Activated gamma-delta T cell treated with anti-CD3 and anti-CD28 coated beads, Interleukin-2, amount 50 U/mL, for 16 hours (primary cell): ENCODE measurements around the gene ADD2.
"Not testable (repeated sequence)": the region's sequence is repeated elsewhere in the genome, so short reads cannot be mapped to it uniquely, and the experiment has no call there.

Experiments used
- DNase-seq: peaks from one replicate; pipeline ENCODE4 v3.0.0-alpha.2; 2020; ENCODE audit warnings: low read depth

ADD2 gene

GRCh38 chr2:70748002-70748784 lies 19.8 kb downstream of the ADD2 start:
- DNase-seq, result no peak

GRCh38 chr2:70747284-70747683 lies 20.7 kb downstream of the ADD2 start:
- no peak for DNase-seq

- no peak for DNase-seq
Measured at GRCh38 chr2:70746094-70746974, 21.7 kb downstream of the ADD2 start.

GRCh38 chr2:70745276-70745825 lies 22.6 kb downstream of the ADD2 start:
- no peak for DNase-seq

GRCh38 chr2:70744397-70744796 lies 23.6 kb downstream of the ADD2 start:
- DNase-seq, result no peak

GRCh38 chr2:70743677-70744076 lies 24.3 kb downstream of the ADD2 start:
- no peak for DNase-seq

- no peak for DNase-seq
Measured at GRCh38 chr2:70743068-70743467, 24.9 kb downstream of the ADD2 start.

- not testable (repeated sequence) for DNase-seq
Measured at GRCh38 chr2:70739492-70739891, 28.5 kb downstream of the ADD2 start.

GRCh38 chr2:70738159-70738558 lies 29.8 kb downstream of the ADD2 start:
- DNase-seq, result no peak

- DNase-seq, result no peak
Measured at GRCh38 chr2:70735071-70735470, 32.9 kb downstream of the ADD2 start.

GRCh38 chr2:70733646-70734180 lies 34.3 kb downstream of the ADD2 start:
- no peak for DNase-seq

- no peak for DNase-seq
Measured at GRCh38 chr2:70732766-70733645, 35.0 kb downstream of the ADD2 start.

- DNase-seq, result no peak
Measured at GRCh38 chr2:70730730-70731129, 37.3 kb downstream of the ADD2 start.

GRCh38 chr2:70729647-70730046 lies 38.4 kb downstream of the ADD2 start:
- DNase-seq, result no peak

GRCh38 chr2:70728128-70728527 lies 39.9 kb downstream of the ADD2 start:
- DNase-seq, result no peak

- DNase-seq, result no peak
Measured at GRCh38 chr2:70726947-70727725, 40.9 kb downstream of the ADD2 start.

- DNase-seq, result no peak
Measured at GRCh38 chr2:70725505-70725904, 42.5 kb downstream of the ADD2 start.

GRCh38 chr2:70724366-70724765 lies 43.6 kb downstream of the ADD2 start:
- no peak for DNase-seq

- DNase-seq, result no peak
Measured at GRCh38 chr2:70723286-70723885, 44.6 kb downstream of the ADD2 start.

- DNase-seq, result no peak
Measured at GRCh38 chr2:70720124-70720523, 47.9 kb downstream of the ADD2 start.
